HEK293T (cell line): ENCODE data around the gene POP5.

ENCODE experiments used
- FOXK2 ChIP-seq: fragments of 450-650 bp; IDR thresholded peaks from 2 replicates; pipeline ENCODE4 v1.6.1; 2016; ENCODE audit warnings: mild to moderate bottlenecking
- LEF1 ChIP-seq: fragments of 450-650 bp; IDR thresholded peaks from 2 replicates; pipeline ENCODE4 v1.6.1; 2017; ENCODE audit warnings: mild to moderate bottlenecking, borderline replicate concordance
- TARDBP ChIP-seq: fragments of 450-650 bp; IDR thresholded peaks from 2 replicates; pipeline ENCODE4 v1.6.1; 2016

- TF ChIP-seq FOXK2 (no peak), LEF1 (no peak), TARDBP (no peak)
These were observed 43.4 kb downstream of the POP5 start for GRCh38 chr12:120537856-120538220.
